Progenitor cell of endocrine pancreas (in vitro differentiated cells): ENCODE measurements around the gene NEK2. TPM values are rescaled to one million over a fixed set of nuclear protein-coding genes. Genes with fewer than 3 reads are reported as not detected.

Experiments used
- DNase-seq: peaks from one replicate; pipeline ENCODE4 v3.0.0; 2021; ENCODE audit warnings: low spot score; ENCODE audit not compliant: unreplicated experiment
- H3K27ac Mint-ChIP-seq: 2 replicates; pipeline ENCODE4 v1.8.0; 2021; ENCODE audit warnings: mild to moderate bottlenecking, moderate library complexity, mixed read lengths
- H3K27me3 Mint-ChIP-seq: 2 replicates; pipeline ENCODE4 v1.8.0; 2021; ENCODE audit warnings: mixed read lengths
- H3K36me3 Mint-ChIP-seq: 2 replicates; pipeline ENCODE4 v1.8.0; 2022; ENCODE audit warnings: mixed read lengths; ENCODE audit not compliant: insufficient read depth
- H3K4me1 Mint-ChIP-seq: 2 replicates; pipeline ENCODE4 v1.8.0; 2021; ENCODE audit warnings: low read depth, mixed read lengths
- H3K4me3 Mint-ChIP-seq: 2 replicates; pipeline ENCODE4 v1.8.0; 2021; ENCODE audit warnings: low read depth, mild to moderate bottlenecking, moderate library complexity, mixed read lengths
- H3K9me3 Mint-ChIP-seq: 2 replicates; pipeline ENCODE4 v1.8.0; 2021; ENCODE audit warnings: low read depth, mixed read lengths
- CTCF ChIP-seq: fragments of 200-600 bp; sonication (generic); IDR thresholded peaks from one replicate; pipeline ENCODE4 v1.5.0; 2021; ENCODE audit warnings: antibody characterized with exemption, mild to moderate bottlenecking; ENCODE audit not compliant: unreplicated experiment
- total RNA-seq: library from RNA; stranded (reverse); gene quantifications from 2 replicates; pipeline ENCODE4 v1.2.1, GENCODE V29; 2021

NEK2 gene
- total RNA-seq, 1 donor from 2014 or later, result 20.8 TPM

GRCh38 chr1:211688421-211688820, 13.0 kb upstream of the NEK2 start:
- no peaks in the 10 kb centered on the region for H3K4me1 Mint-ChIP-seq

GRCh38 chr1:211687462-211688215, 12.2 kb upstream of the NEK2 start:
- H3K27ac Mint-ChIP-seq, result no peak overlapping the region
- H3K4me3 Mint-ChIP-seq, result no peak overlapping the region
- no peaks in the 10 kb centered on the region for H3K9me3 Mint-ChIP-seq
- H3K4me1 Mint-ChIP-seq, result no peaks in the 10 kb centered on the region
- DNase-seq, result no peak
- peaks cover 11% of the 10 kb centered on the region for H3K27me3 Mint-ChIP-seq
- TF ChIP-seq CTCF, result no peak
- H3K36me3 Mint-ChIP-seq, result no peaks in the 10 kb centered on the region

More at GRCh38 chr1:211688421-211688820, 13.0 kb upstream of the NEK2 start:
- H3K27ac Mint-ChIP-seq, result peak overlapping the region; percentile 17
- no peaks in the 10 kb centered on the region for H3K36me3 Mint-ChIP-seq
- no peak for TF ChIP-seq CTCF
- no peak overlapping the region for H3K4me3 Mint-ChIP-seq
- peaks cover 1% of the 10 kb centered on the region for H3K9me3 Mint-ChIP-seq
- no peak for DNase-seq
- H3K27me3 Mint-ChIP-seq, result peaks cover 11% of the 10 kb centered on the region

DNA sequence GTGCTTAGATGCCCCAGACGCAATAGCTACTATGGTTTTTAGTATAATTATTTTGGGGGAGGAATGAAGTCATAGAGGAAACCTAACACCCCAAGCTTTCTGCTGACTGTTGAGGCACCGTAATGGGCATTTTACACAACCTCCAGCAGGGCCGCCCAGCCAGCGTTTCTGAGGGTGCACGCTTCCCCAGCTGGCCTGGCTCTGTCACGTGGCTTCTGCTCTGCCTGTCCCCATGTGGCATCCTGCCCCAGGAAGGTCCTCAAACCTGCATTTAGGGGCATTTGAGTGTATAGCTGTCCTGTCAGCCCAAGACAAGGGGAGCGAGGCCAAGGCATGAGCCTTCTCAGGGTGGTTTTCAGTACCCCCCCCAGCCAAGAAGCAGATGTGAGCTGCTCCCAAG, 10.4 kb upstream of the NEK2 start:
- Mint-ChIP-seq H3K4me3 (no peak overlapping the region), H3K9me3 (no peaks in the 10 kb centered on the region), H3K36me3 (no peaks in the 10 kb centered on the region), H3K27ac (no peak overlapping the region), H3K4me1 (peaks cover 3% of the 10 kb centered on the region), H3K27me3 (peaks cover 11% of the 10 kb centered on the region)
- no peak for DNase-seq
- TF ChIP-seq CTCF, result no peak

GRCh38 chr1:211684791-211685190, 9.4 kb upstream of the NEK2 start:
- TF ChIP-seq CTCF, result no peak
- H3K4me3 Mint-ChIP-seq, result no peak overlapping the region
- peaks cover 11% of the 10 kb centered on the region for H3K27me3 Mint-ChIP-seq
- DNase-seq, result no peak
- H3K4me1 Mint-ChIP-seq, result peaks cover 5% of the 10 kb centered on the region
- no peak overlapping the region for H3K27ac Mint-ChIP-seq
- no peaks in the 10 kb centered on the region for H3K9me3 Mint-ChIP-seq
- no peaks in the 10 kb centered on the region for H3K36me3 Mint-ChIP-seq

GRCh38 chr1:211684331-211684730, 8.9 kb upstream of the NEK2 start:
- no peaks in the 10 kb centered on the region for H3K36me3 Mint-ChIP-seq
- no peak overlapping the region for H3K4me3 Mint-ChIP-seq
- H3K27me3 Mint-ChIP-seq, result peaks cover 11% of the 10 kb centered on the region
- no peak for DNase-seq
- H3K27ac Mint-ChIP-seq, result no peak overlapping the region
- H3K9me3 Mint-ChIP-seq, result no peaks in the 10 kb centered on the region
- H3K4me1 Mint-ChIP-seq, result peaks cover 5% of the 10 kb centered on the region
- no peak for TF ChIP-seq CTCF
